GM18951 (cell line): ENCODE data around the gene CFAP69.
"Not testable (repeated sequence)": the region's sequence is repeated elsewhere in the genome, so short reads cannot be mapped to it uniquely, and the experiment has no call there.

Experiments
- POLR2A ChIP-seq: IDR thresholded peaks from 4 replicates; pipeline ENCODE4 v1.6.1; 2011; ENCODE audit warnings: mild to moderate bottlenecking; ENCODE audit not compliant: insufficient read length, insufficient read depth; ENCODE audit errors: extremely low read depth
- in situ Hi-C: fragments of 300-500 bp; cut with MboI; formaldehyde crosslinking; loops from one replicate; pipeline ENCODE4 v1.12.0; 2022; ENCODE audit warnings: low sequenced_read_pairs, mixed read lengths, inconsistent platforms; ENCODE audit not compliant: unreplicated experiment

The CFAP69 gene

GRCh38 chr7:90311175-90311574 lies 66.2 kb downstream of the CFAP69 start:
- TF ChIP-seq POLR2A: no peak
- in situ Hi-C loops: no loop called here

- in situ Hi-C loops: no loop called here
- no peak for TF ChIP-seq POLR2A
Observed at GRCh38 chr7:90312745-90313144, 67.8 kb downstream of the CFAP69 start.

GRCh38 chr7:90313907-90314306 lies 68.9 kb downstream of the CFAP69 start:
- no peak for TF ChIP-seq POLR2A

GRCh38 chr7:90320014-90320413 lies 75.0 kb downstream of the CFAP69 start:
- TF ChIP-seq POLR2A: no peak
- in situ Hi-C loops: no loop called here

More at GRCh38 chr7:90313907-90314306, 68.9 kb downstream of the CFAP69 start:
- in situ Hi-C loops: no loop called here

- in situ Hi-C loops: no loop called here
- TF ChIP-seq POLR2A: no peak
Observed at GRCh38 chr7:90320418-90320800, 75.4 kb downstream of the CFAP69 start.

GRCh38 chr7:90320801-90321494 lies 76.0 kb downstream of the CFAP69 start, which contains the start of gene FAM237B:
FAM237B (minus strand) TSS chr7:90321304; CDS start chr7:90319748, 1,556 bp downstream.
- TF ChIP-seq POLR2A: no peak
- in situ Hi-C loops: no loop called here

- no peak for TF ChIP-seq POLR2A
- in situ Hi-C loops: no loop called here
Observed at GRCh38 chr7:90322837-90323236, 77.9 kb downstream of the CFAP69 start.

GRCh38 chr7:90326500-90326899 lies 81.5 kb downstream of the CFAP69 start:
- no peak for TF ChIP-seq POLR2A
- in situ Hi-C loops: no loop called here

GRCh38 chr7:90334193-90334843 lies 89.3 kb downstream of the CFAP69 start:
- no peak for TF ChIP-seq POLR2A
- in situ Hi-C loops: no loop called here

GRCh38 chr7:90334926-90335325 lies 90.0 kb downstream of the CFAP69 start:
- in situ Hi-C loops: not testable (repeated sequence)

- in situ Hi-C loops: no loop called here
- TF ChIP-seq POLR2A: no peak
Observed at GRCh38 chr7:90337106-90337505, 92.1 kb downstream of the CFAP69 start.

GRCh38 chr7:90345016-90345415 lies 100.0 kb downstream of the CFAP69 start:
- TF ChIP-seq POLR2A: no peak
- in situ Hi-C loops: no loop called here

GRCh38 chr7:90345595-90346335 lies 100.8 kb downstream of the CFAP69 start:
- in situ Hi-C loops: no loop called here
- TF ChIP-seq POLR2A: no peak
